Germinal center (tissue), 1 donor: ENCODE data around the gene RMI2.

Source experiments
- DNase-seq: peaks from one replicate; pipeline ENCODE4 v3.0.0; 2012; ENCODE audit warnings: mixed read lengths, low spot score

RMI2 gene

GRCh38 chr16:11345040-11345862, at the start of gene RMI2:
Gene RMI2 (plus strand): TSS chr16:11345459. CDS start chr16:11345472, 13 bp downstream.
- peak; percentile 99 for DNase-seq

- DNase-seq, result no peak
Observed at GRCh38 chr16:11295672-11296071, 49.6 kb upstream of the RMI2 start.

- no peak for DNase-seq
Observed at GRCh38 chr16:11296351-11296705, 48.9 kb upstream of the RMI2 start.

- peak; percentile 37 for DNase-seq
Observed at GRCh38 chr16:11296706-11297491, 48.4 kb upstream of the RMI2 start.

GRCh38 chr16:11297492-11298142, 47.6 kb upstream of the RMI2 start:
- DNase-seq, result peak; percentile 87

GRCh38 chr16:11298143-11298900, 46.9 kb upstream of the RMI2 start:
- DNase-seq, result no peak

GRCh38 chr16:11298950-11299547, 46.2 kb upstream of the RMI2 start:
- peak; percentile 19 for DNase-seq

GRCh38 chr16:11299865-11300559, 45.2 kb upstream of the RMI2 start:
- DNase-seq, result no peak

GRCh38 chr16:11300560-11300892, 44.7 kb upstream of the RMI2 start:
- DNase-seq, result no peak

- DNase-seq, result no peak
Observed at GRCh38 chr16:11301645-11302501, 43.4 kb upstream of the RMI2 start.

GRCh38 chr16:11302977-11303376, 42.3 kb upstream of the RMI2 start:
- no peak for DNase-seq

GRCh38 chr16:11303405-11304138, 41.7 kb upstream of the RMI2 start:
- DNase-seq, result no peak

- no peak for DNase-seq
Observed at GRCh38 chr16:11306381-11306780, 38.9 kb upstream of the RMI2 start.

- DNase-seq, result no peak
Observed at GRCh38 chr16:11306997-11307638, 38.1 kb upstream of the RMI2 start.

- no peak for DNase-seq
Observed at GRCh38 chr16:11307639-11308492, 37.4 kb upstream of the RMI2 start.

GRCh38 chr16:11308493-11309283, 36.6 kb upstream of the RMI2 start:
- peak; percentile 76 for DNase-seq
